ENCODE data around the gene G0S2.

G0S2 gene

GRCh38 chr1:209674957-209675564 is at the start of gene G0S2:
G0S2 (plus strand) TSS chr1:209675412; CDS start chr1:209675685, 273 bp downstream.
- DNase-seq: no peak

GRCh38 chr1:209625791-209626285 is 49.4 kb upstream of the G0S2 start:
- no peak for DNase-seq

GRCh38 chr1:209626346-209627026 is 48.7 kb upstream of the G0S2 start:
- no peak for DNase-seq

GRCh38 chr1:209627027-209627731 is 48.0 kb upstream of the G0S2 start:
- DNase-seq: no peak

GRCh38 chr1:209627732-209628196 is 47.4 kb upstream of the G0S2 start:
- DNase-seq: peak; percentile 10

- no peak for DNase-seq
Observed at GRCh38 chr1:209628618-209629299, 46.5 kb upstream of the G0S2 start.

- DNase-seq: no peak
Observed at GRCh38 chr1:209629621-209630382, 45.4 kb upstream of the G0S2 start.

- no peak for DNase-seq
Observed at GRCh38 chr1:209630383-209631225, 44.6 kb upstream of the G0S2 start.

- no peak for DNase-seq
Observed at GRCh38 chr1:209633335-209633997, 41.7 kb upstream of the G0S2 start.

GRCh38 chr1:209634005-209634737 is 41.0 kb upstream of the G0S2 start:
- DNase-seq: no peak

- no peak for DNase-seq
Observed at GRCh38 chr1:209635850-209636249, 39.4 kb upstream of the G0S2 start.

- no peak for DNase-seq
Observed at GRCh38 chr1:209641832-209642172, 33.4 kb upstream of the G0S2 start.

GRCh38 chr1:209642816-209643215 is 32.4 kb upstream of the G0S2 start:
- no peak for DNase-seq

- DNase-seq: no peak
Observed at GRCh38 chr1:209643285-209644020, 31.8 kb upstream of the G0S2 start.

GRCh38 chr1:209645574-209646452 is 29.4 kb upstream of the G0S2 start:
- DNase-seq: no peak

GRCh38 chr1:209646558-209646957 is 28.7 kb upstream of the G0S2 start:
- DNase-seq: no peak

GRCh38 chr1:209647156-209647555 is 28.1 kb upstream of the G0S2 start:
- DNase-seq: no peak

- no peak for DNase-seq
Observed at GRCh38 chr1:209648346-209648745, 26.9 kb upstream of the G0S2 start.

Data from NCI-H1417 treated with DMSO at 0.1 percent for 48 hours (cell line).